ENCODE results near the gene KRCC1. TPM values are rescaled to one million over a fixed set of nuclear protein-coding genes. Genes with fewer than 3 reads are reported as not detected.

Gene KRCC1
- total RNA-seq, 4 donors from 2014 or later: 29.4 to 44.6 (median 35.9) TPM

GRCh38 chr2:88078643-88079172 lies 23.1 kb upstream of the KRCC1 start:
- Histone ChIP-seq H3K27ac (no peak overlapping the region), H3K27me3 (no peaks in the 10 kb centered on the region), H3K36me3 (no peaks in the 10 kb centered on the region), H3K9me3 (no peaks in the 10 kb centered on the region), H3K4me1 (no peaks in the 10 kb centered on the region), H3K4me3 (replicated peaks in 1 of 3) (no peak overlapping the region)
- intact Hi-C loops (cut with DNase I): no loop called here
- WGBS, 2 donors: 51 to 67% methylated on average over 3 of the region's 3 CpGs
- DNase-seq: no peak
- no peak for TF ChIP-seq POLR2A (IDR thresholded peaks at IDR 0.05)
- TF ChIP-seq CTCF (IDR thresholded peaks at IDR 0.05): no peak

GRCh38 chr2:88077080-88077479 lies 21.5 kb upstream of the KRCC1 start:
- Histone ChIP-seq H3K36me3 (no peaks in the 10 kb centered on the region), H3K4me1 (no peaks in the 10 kb centered on the region), H3K27ac (no peak overlapping the region), H3K27me3 (no peaks in the 10 kb centered on the region), H3K9me3 (no peaks in the 10 kb centered on the region), H3K4me3 (replicated peaks in 1 of 3) (no peak overlapping the region)
- WGBS, 2 donors: 60 to 76% methylated on average over 8 of the region's 8 CpGs
- intact Hi-C loops (cut with DNase I): no loop called here
- no peak for DNase-seq
- TF ChIP-seq POLR2A (IDR thresholded peaks at IDR 0.05) (no peak), CTCF (IDR thresholded peaks at IDR 0.05) (no peak)

- WGBS, 2 donors: 80 to 84% methylated on average over 4 of the region's 4 CpGs
- Histone ChIP-seq H3K27ac (no peak overlapping the region), H3K36me3 (no peaks in the 10 kb centered on the region), H3K4me1 (no peaks in the 10 kb centered on the region), H3K27me3 (no peaks in the 10 kb centered on the region), H3K4me3 (replicated peaks in 1 of 3) (no peak overlapping the region), H3K9me3 (no peaks in the 10 kb centered on the region)
- intact Hi-C loops (cut with DNase I): no loop called here
- no peak for DNase-seq
- TF ChIP-seq CTCF (IDR thresholded peaks at IDR 0.05): no peak
- TF ChIP-seq POLR2A (IDR thresholded peaks at IDR 0.05): no peak
These were observed 19.3 kb upstream of the KRCC1 start for GRCh38 chr2:88074854-88075292.

GRCh38 chr2:88074150-88074549 lies 18.6 kb upstream of the KRCC1 start:
- Histone ChIP-seq H3K4me3 (replicated peaks in 1 of 3) (no peak overlapping the region), H3K27ac (no peak overlapping the region), H3K36me3 (no peaks in the 10 kb centered on the region), H3K9me3 (no peaks in the 10 kb centered on the region), H3K4me1 (no peaks in the 10 kb centered on the region), H3K27me3 (no peaks in the 10 kb centered on the region)
- TF ChIP-seq POLR2A (IDR thresholded peaks at IDR 0.05) (no peak), CTCF (IDR thresholded peaks at IDR 0.05) (no peak)
- no peak for DNase-seq
- intact Hi-C loops (cut with DNase I): no loop called here

GRCh38 chr2:88071365-88071764 lies 15.8 kb upstream of the KRCC1 start:
- H3K4me3 ChIP-seq (replicated peaks in 1 of 3): no peak overlapping the region
- H3K36me3 ChIP-seq: no peaks in the 10 kb centered on the region
- intact Hi-C loops (cut with DNase I): no loop called here
- DNase-seq: no peak
- WGBS, 2 donors: 93 to 97% methylated on average over 2 of the region's 2 CpGs
- no peaks in the 10 kb centered on the region for H3K27me3 ChIP-seq
- H3K4me1 ChIP-seq: no peaks in the 10 kb centered on the region
- no peaks in the 10 kb centered on the region for H3K9me3 ChIP-seq
- no peak overlapping the region for H3K27ac ChIP-seq
- TF ChIP-seq POLR2A (IDR thresholded peaks at IDR 0.05) (no peak), CTCF (IDR thresholded peaks at IDR 0.05) (no peak)
